HG02852 (cell line): ENCODE results near the gene TFB1M.
A peak's percentile ranks its signal among the peaks of the same experiment; 100 is the strongest.
"Not testable (repeated sequence)": the region's sequence is repeated elsewhere in the genome, so short reads cannot be mapped to it uniquely, and the experiment has no call there.

Experiments
- ATAC-seq: cut with Tn5 transposase; IDR thresholded peaks from one replicate; pipeline ENCODE4 v1.9.1; 2021; ENCODE audit warnings: mild to moderate bottlenecking, moderate library complexity; ENCODE audit not compliant: unreplicated experiment

TFB1M gene

GRCh38 chr6:155330133-155330734, 15.9 kb upstream of the TFB1M start:
- no peak for ATAC-seq

DNA sequence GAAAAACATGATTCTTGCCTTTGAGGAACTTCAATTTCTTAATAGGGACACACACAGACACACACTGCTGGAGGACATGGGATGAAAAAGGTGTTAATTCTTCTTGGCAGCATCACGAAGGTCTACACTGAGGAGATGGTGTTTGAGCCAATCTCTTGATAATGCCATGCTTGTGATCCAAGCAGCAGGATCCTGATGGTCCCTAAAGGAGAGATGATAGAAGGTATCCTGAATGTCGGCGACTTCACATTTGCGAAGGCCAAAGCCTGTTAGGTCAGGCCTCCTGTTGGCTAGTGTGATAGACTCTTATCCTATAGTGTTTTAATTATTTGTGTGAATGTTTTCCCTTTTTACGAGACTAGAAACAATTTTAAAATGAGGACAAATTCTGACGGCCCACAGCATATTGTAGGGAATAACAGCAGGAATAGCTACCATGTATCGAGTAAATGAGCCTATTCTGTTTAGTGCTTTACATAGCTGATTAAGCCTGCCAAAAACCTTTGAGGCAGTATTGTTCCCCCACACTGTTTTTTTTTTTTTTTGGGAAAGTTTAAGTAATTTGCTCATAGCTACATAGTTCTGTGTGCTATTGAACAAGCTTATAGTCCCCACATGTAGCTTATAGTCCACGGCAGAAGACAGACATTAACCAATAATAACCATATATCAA, 15.3 kb upstream of the TFB1M start:
- no peak for ATAC-seq

GRCh38 chr6:155328539-155329459, 14.5 kb upstream of the TFB1M start:
- no peak for ATAC-seq

GRCh38 chr6:155328074-155328538, 13.8 kb upstream of the TFB1M start:
- no peak for ATAC-seq

- ATAC-seq, result peak; percentile 59
These were observed 13.2 kb upstream of the TFB1M start for GRCh38 chr6:155327326-155328073.

DNA sequence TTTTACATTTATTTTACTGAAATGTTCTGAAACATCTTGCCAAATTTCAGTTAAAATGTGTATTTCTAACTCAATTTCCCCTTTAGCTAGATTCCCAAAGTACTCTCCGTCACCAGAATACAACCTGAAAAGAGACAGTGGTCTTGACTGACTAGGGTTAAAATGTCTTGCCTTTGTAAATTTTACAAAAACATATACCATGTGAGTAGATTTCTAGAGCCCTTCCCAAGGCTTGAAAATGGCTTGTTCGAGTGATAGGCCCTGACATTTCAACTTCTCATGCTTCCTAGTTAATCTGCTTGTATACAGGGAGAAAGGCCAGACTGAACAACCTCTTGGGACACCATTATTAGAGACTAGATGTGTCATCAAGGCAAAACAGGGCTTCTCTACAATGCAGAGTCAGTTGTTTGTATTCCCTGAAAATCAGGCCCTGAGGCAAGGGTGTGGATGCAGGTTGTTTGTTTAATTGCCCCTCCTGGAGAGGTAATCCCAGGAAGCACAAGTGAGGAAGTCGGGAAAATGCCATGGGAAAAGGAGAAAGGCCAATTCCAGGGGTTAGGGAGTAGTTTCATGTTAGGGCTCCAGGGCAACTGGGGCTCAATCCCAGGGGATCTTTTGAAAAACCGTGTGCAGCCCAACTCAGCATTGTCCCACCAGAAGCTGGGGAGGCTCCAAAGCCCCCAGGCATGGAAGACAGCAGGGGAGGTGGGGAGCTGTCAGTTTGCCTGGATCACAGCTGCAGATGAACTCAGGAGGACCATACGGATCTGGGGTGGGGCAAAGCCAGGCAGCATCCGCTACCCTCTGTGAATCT, 11.6 kb upstream of the TFB1M start:
- ATAC-seq, result no peak

DNA sequence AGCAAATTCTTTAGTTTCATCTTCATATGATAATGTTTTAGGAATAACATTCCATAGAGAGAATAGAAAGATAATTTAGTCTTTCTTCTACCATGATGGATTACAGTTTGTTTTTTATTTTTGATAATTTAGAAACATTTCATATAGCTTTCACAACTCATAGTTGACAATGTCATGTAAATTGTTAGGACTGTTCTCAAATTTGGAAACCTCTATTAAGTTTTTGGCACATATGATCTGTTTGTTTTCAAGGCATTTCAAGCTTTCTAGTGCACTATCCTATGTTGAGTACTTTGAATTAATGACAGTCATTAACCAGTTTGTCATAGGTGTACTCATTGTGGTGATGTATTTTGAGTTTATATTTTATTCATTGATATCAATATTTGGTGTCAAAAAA, 10.7 kb upstream of the TFB1M start:
- no peak for ATAC-seq

DNA sequence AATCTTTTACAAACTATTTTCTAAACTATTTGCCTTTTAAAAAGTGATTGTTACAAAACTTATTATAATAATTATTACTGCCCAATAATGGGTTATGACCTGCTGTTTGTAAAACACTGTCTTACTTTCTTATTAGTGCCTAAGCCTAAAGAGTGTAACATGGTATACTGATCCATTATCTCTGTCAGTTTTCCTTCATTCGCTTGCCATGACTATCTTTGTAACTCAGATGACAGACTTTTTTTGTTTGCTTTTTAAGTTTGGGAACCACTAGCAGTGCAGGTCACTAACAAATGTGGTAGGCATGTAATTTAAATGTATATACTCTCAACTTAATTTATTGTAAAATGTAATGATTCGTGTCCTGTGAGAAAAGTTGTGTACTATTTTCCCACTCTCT, 9.9 kb upstream of the TFB1M start:
- ATAC-seq, result no peak

- peak; percentile 53 for ATAC-seq
These were observed 5.6 kb upstream of the TFB1M start for GRCh38 chr6:155319902-155320301.

DNA sequence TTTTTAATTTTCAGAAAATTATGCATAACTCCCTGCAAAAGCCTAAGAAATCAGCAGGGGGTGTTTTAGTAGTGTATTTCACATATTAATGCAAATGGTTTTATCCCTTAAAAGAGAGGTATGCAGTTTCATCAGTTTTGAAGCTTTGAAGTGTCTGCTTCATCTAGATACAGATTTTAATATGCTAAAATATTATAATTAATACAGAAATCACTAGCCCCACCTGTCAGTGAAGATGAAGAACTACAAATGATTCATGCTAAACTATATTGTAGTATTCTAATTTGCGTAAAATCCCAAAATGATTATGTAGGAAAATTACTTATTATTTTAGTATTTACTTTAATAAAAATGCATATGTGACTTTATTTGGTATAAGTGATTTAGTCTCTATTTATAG, 2.9 kb upstream of the TFB1M start:
- ATAC-seq, result no peak

GRCh38 chr6:155316419-155316818, 2.1 kb upstream of the TFB1M start:
- no peak for ATAC-seq

- no peak for ATAC-seq
These were observed 1.2 kb upstream of the TFB1M start for GRCh38 chr6:155315516-155315871.

DNA sequence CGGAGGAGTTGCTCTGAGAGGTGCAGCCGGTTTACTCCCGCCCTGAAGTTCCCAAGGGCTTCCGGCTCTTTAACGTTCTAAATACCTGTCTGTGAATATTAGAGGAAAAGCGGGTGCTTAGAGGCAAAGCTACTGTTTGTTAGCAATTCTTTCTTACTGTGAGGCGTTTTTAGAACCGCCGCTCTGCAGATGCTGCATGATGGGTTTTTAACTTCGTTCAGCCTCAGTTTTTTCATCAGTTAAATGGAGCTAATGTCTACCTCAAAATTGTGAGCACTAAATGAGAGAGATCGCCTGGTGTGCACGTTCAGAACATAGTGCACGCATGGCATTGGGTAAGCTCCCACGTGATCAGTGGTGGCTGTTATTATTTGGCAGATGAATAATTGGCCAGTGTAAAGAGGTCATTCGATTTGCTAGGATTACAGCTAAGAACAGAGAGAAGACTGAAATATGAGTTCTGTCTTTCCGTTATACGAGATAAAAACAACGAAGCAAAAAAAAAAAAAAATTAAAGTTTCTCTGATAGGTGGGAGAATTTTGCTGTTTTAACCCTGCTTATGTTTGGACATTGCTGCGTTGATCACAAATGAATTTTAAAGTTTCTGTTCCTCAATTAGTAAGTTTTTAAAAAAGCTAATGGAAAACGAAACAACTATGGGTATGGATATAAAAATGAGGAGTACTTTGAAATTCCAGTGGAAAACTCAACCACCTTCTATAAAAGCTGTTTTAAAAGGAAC, 660 bp upstream of the TFB1M start:
- peak; percentile 44 for ATAC-seq

DNA sequence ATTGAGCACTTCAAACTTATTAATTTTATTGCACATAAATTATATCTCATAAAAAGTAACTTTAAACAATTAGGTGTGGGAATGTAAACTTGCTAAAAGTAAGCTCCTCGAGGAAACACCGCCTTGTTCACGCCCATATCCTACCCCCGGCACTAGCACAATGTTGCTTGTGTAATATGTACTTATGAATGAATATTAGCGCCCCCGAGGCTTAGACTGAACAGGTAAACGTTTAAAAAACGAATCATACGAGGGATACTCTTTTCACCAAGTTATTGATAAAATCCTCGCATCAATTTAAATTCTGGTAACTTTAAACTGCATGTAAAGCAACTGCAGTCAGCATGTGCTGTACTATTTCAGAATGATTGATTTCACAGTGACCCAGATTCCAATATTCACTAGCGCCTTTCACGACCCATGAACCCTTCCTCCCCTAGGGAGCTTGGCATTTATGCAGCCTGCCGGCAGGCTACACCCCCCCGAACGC, 637 bp downstream of the TFB1M start:
- ATAC-seq, result peak; percentile 15

GRCh38 chr6:155312950-155313349, 1.3 kb downstream of the TFB1M start:
- ATAC-seq, result not testable (repeated sequence)

DNA sequence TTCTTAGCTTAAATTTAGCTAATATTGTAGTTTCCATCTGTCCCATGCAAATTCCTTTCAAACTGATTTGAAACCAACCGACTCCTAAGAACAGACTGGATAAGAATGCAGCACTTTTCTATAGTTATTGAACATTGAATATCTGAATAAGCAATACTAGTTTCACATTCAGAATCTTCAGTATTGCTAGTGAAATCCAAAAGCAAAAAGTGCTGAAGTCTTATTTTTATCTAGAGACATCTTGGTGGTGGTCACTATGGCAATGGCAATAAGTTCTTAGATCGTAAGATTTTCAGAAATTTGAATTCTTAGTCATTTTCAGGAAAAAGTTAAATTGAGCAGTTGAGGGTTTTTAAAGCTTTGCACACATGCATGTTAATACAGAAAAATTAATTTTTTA, 2.7 kb downstream of the TFB1M start:
- no peak for ATAC-seq

DNA sequence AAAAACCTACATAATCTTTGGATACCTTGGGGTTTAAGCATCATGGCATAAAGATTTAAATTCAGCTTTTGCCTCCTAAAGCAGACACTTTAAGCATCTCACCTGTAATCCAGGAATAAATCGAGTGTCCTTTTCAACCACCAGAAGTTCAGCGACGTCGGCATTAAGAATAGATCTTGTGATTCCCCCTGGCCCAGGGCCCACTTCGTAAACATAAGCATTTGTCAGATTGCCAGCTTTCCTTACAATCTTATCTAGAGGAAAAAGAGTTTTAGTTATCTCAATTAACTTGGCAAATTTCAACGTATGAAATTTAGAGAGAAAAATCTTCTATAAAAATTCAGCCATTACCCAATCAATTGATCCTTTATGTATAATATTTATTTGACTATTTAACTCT, 3.2 kb downstream of the TFB1M start:
- no peak for ATAC-seq

DNA sequence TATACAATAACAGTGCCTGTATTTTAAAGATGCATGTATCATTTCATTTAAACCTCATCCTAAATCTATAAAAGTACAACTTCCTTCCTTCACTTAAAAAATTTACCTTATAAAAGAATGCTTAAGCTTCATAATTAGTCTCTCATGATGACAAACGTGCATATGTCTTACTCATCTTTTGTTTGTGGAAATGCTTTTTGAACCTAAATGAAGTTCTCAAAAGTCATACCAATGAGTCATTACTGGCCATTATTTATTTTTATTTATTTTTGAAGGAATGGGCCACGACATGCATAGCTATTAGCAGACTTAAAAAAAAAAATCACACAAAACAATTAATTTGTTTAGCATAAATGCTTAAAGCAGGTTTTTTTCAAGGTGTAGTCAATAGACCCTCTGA, 3.7 kb downstream of the TFB1M start:
- ATAC-seq, result no peak

- no peak for ATAC-seq
These were observed 5.1 kb downstream of the TFB1M start for GRCh38 chr6:155309150-155309549.
